GM23338 (cell line): ENCODE results near the gene NCOA1. TPM values are rescaled to one million over a fixed set of nuclear protein-coding genes. Genes with fewer than 3 reads are reported as not detected.

ENCODE experiments used
- ATAC-seq: fragments of 200-7000 bp; cut with Tn5 transposase; 3 replicates; pipeline ENCODE4 v1.9.1; 2020
- DNase-seq: peaks from one replicate; pipeline ENCODE4 v3.0.0-alpha.2; 2015; ENCODE audit warnings: low spot score
- H2AFZ ChIP-seq: fragments of 200-600 bp; sonication (generic); 2 replicates; pipeline ENCODE4 v1.8.0; 2016; ENCODE audit warnings: antibody characterized with exemption, mild to moderate bottlenecking, moderate library complexity
- H3F3A ChIP-seq: fragments of 200-600 bp; sonication (generic); replicated peaks from 2 replicates; pipeline ENCODE4 v1.8.0; 2017; ENCODE audit warnings: antibody characterized with exemption, mixed run types, low read depth
- H3K27ac ChIP-seq: fragments of 200-600 bp; sonication (generic); 2 replicates; pipeline ENCODE4 v1.6.1; 2016; ENCODE audit warnings: low read depth
- H3K27me3 ChIP-seq: fragments of 200-600 bp; sonication (generic); 2 replicates; pipeline ENCODE4 v1.8.0; 2016; ENCODE audit warnings: mild to moderate bottlenecking, mixed run types, moderate library complexity; ENCODE audit not compliant: insufficient read depth
- H3K36me3 ChIP-seq: fragments of 200-600 bp; sonication (generic); 2 replicates; pipeline ENCODE4 v1.8.0; 2016; ENCODE audit warnings: mild to moderate bottlenecking; ENCODE audit not compliant: insufficient read depth
- H3K4me1 ChIP-seq: fragments of 200-600 bp; sonication (generic); 2 replicates; pipeline ENCODE4 v1.8.0; 2016; ENCODE audit warnings: mild to moderate bottlenecking, moderate library complexity; ENCODE audit not compliant: insufficient read depth
- H3K4me2 ChIP-seq: fragments of 200-600 bp; sonication (generic); 2 replicates; pipeline ENCODE4 v1.7.1; 2017; ENCODE audit warnings: mixed run types
- H3K4me3 ChIP-seq: fragments of 200-600 bp; sonication (generic); 2 replicates; pipeline ENCODE4 v1.6.1; 2016; ENCODE audit warnings: mixed run types
- H3K79me2 ChIP-seq: fragments of 200-600 bp; sonication (generic); replicated peaks from 2 replicates; pipeline ENCODE4 v1.8.0; 2017; ENCODE audit warnings: mild to moderate bottlenecking; ENCODE audit not compliant: insufficient read depth
- H3K9me2 ChIP-seq: fragments of 200-600 bp; sonication (generic); 2 replicates; pipeline ENCODE4 v1.8.0; 2017; ENCODE audit not compliant: insufficient read depth
- H4K20me1 ChIP-seq: fragments of 200-600 bp; sonication (generic); replicated peaks from 2 replicates; pipeline ENCODE4 v1.8.0; 2017; ENCODE audit warnings: mild to moderate bottlenecking; ENCODE audit not compliant: insufficient read depth
- H3K27ac Mint-ChIP-seq: 2 replicates; pipeline ENCODE4 v1.8.0; 2020; ENCODE audit warnings: inconsistent platforms, mild to moderate bottlenecking, moderate library complexity, mixed read lengths
- H3K27me3 Mint-ChIP-seq: 3 replicates; pipeline ENCODE4 v1.8.0; 2022; ENCODE audit warnings: low read depth, mild to moderate bottlenecking, moderate library complexity, mixed read lengths, inconsistent platforms; ENCODE audit not compliant: insufficient read depth, poor library complexity
- H3K36me3 Mint-ChIP-seq: 3 replicates; pipeline ENCODE4 v1.8.0; 2021; ENCODE audit warnings: low read depth, mild to moderate bottlenecking, inconsistent platforms, moderate library complexity, mixed read lengths
- H3K4me1 Mint-ChIP-seq: 3 replicates; pipeline ENCODE4 v1.8.0; 2020; ENCODE audit warnings: mild to moderate bottlenecking, inconsistent platforms, mixed read lengths
- H3K4me3 Mint-ChIP-seq: 3 replicates; pipeline ENCODE4 v1.8.0; 2021; ENCODE audit warnings: moderate library complexity, mild to moderate bottlenecking, inconsistent platforms, mixed read lengths
- H3K9me3 Mint-ChIP-seq: 3 replicates; pipeline ENCODE4 v1.8.0; 2020; ENCODE audit warnings: moderate library complexity, mild to moderate bottlenecking, inconsistent platforms, mixed read lengths
- CREB1 ChIP-seq: fragments of 250-450 bp; sonication (Bioruptor Pico); IDR thresholded peaks from 2 replicates; pipeline ENCODE4 v1.5.0; 2020; ENCODE audit warnings: low read depth, mild to moderate bottlenecking, moderate library complexity
- EZH2 ChIP-seq: fragments of 200-600 bp; sonication (generic); IDR thresholded peaks from one replicate; pipeline ENCODE4 v1.8.0; 2017; ENCODE audit warnings: antibody characterized with exemption, mild to moderate bottlenecking, low read depth; ENCODE audit not compliant: unreplicated experiment
- NANOG ChIP-seq: IDR thresholded peaks from 2 replicates; pipeline ENCODE4 v1.6.1; 2016; ENCODE audit warnings: antibody characterized with exemption, borderline replicate concordance
- POLR2AphosphoS5 ChIP-seq: IDR thresholded peaks from 2 replicates; pipeline ENCODE4 v1.6.1; 2016; ENCODE audit warnings: antibody characterized with exemption, low read depth
- STAT1 ChIP-seq: IDR thresholded peaks from one replicate; pipeline ENCODE4 v1.6.1; 2016; ENCODE audit warnings: antibody characterized with exemption; ENCODE audit not compliant: unreplicated experiment
- ZNF114 ChIP-seq: fragments of 250-450 bp; sonication (Bioruptor Pico); IDR thresholded peaks from 2 replicates; pipeline ENCODE4 v1.5.0; 2020; ENCODE audit warnings: mild to moderate bottlenecking, moderate library complexity
- ZNF462 ChIP-seq: fragments of 250-450 bp; sonication (Bioruptor Pico); IDR thresholded peaks from 2 replicates; pipeline ENCODE4 v1.5.0; 2020; ENCODE audit warnings: mild to moderate bottlenecking, moderate library complexity
- polyA plus RNA-seq: library from polyadenylated mRNA; unstranded; fragments of >200 nt; fragmentation: Nextera tagmentation; extraction: Ambion mirVana; gene quantifications from 2 replicates; pipeline ENCODE4 v1.2.1, GENCODE V29; 2016
- total RNA-seq: library from RNA; depleted of rRNA; stranded (reverse); fragments of >200 nt; shearing (Covaris generic); gene quantifications from 2 replicates; pipeline ENCODE4 v1.2.3, GENCODE V29; 2014
- TF ChIP-seq, protein P1 (sequence below): IDR thresholded peaks from 2 replicates; pipeline ENCODE4 v1.6.1; 2016; ENCODE audit warnings: antibody characterized with exemption
- TF ChIP-seq, protein P2 (sequence below), 2 experiments: fragments of 200-600 bp in 1 of 2; sonication (generic) in 1 of 2; conservative IDR thresholded peaks; 2 replicates each; pipeline versions ENCODE4 v1.5.1 to v1.6.1; 2016 to 2017; ENCODE audit warnings: antibody characterized with exemption in 2 of 2, low read depth in 2 of 2, mild to moderate bottlenecking in 2 of 2, moderate library complexity in 1 of 2

NCOA1 gene
- total and polyA plus RNA-seq, 2 experiments from 2014 or later = 7.1 to 15.1 TPM

DNA sequence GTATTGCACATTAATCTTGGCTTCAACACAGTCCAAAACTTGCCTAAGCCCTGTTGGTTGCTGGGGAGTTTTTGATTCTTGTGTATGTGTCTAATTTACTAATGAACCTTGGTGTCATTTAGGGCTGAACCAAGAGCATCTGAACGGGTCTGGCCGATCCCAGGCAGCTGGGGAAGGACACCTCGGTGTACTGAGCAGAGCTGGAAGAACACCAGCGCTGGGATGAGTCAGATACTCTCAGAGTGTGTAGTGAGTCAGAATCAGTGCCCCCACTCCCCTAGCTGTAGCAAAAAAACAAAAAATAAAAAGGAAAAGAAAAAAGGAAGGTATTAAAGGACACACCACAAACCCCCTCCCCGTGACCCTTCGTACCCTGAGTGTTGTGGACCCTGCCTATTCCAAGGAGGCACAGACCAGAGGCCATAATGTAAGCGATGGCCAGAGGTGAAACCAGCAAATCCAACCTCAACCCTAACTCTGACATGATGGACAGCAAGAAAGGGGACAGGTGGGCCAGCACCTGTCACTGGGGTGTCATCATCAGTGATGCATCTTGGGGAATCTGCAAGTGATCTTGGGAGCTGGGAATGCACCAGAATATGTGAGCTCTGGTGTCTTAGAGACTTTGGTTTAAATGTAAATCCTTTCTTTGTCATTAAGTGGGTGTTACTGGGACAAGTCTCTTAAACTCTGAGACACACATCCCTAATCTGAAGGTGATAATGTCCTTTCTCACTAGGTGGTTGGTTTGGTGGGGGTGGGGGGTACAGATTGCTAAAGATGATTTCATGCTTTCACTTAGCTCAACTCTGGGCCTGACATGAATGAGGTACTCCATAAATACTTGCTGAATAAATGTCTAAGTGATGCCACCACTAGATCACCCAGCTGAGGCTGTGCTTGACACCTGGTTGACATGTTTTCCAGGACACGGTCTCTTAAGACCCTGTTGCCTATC, 34.2 kb upstream of the NCOA1 start (continued):
- TF ChIP-seq ZNF462 (CRISPR knock-in tag) (no peak), NANOG (no peak)

- Mint-ChIP-seq H3K27ac (no peak overlapping the region), H3K27me3 (peaks cover 2% of the 10 kb centered on the region), H3K4me3 (no peak overlapping the region), H3K4me1 (peaks cover 18% of the 10 kb centered on the region), H3K36me3 (no peaks in the 10 kb centered on the region), H3K9me3 (no peaks in the 10 kb centered on the region)
- no peak for ATAC-seq
- no peak overlapping the region for H3K4me2 ChIP-seq
- H3F3A ChIP-seq = no peaks in the 10 kb centered on the region
- no peaks in the 10 kb centered on the region for H3K36me3 ChIP-seq
- H3K4me3 ChIP-seq = no peak overlapping the region
- peaks cover 10% of the 10 kb centered on the region; the same call in 1 of the 2 replicates for H3K4me1 ChIP-seq
- H3K9me2 ChIP-seq = no peaks in the 10 kb centered on the region
- TF ChIP-seq STAT1 (no peak), CREB1 (CRISPR knock-in tag) (no peak), NANOG (no peak), POLR2AphosphoS5 (no peak), EZH2 (no peak), ZNF114 (CRISPR knock-in tag) (no peak)
- TF ChIP-seq, protein P1, sequence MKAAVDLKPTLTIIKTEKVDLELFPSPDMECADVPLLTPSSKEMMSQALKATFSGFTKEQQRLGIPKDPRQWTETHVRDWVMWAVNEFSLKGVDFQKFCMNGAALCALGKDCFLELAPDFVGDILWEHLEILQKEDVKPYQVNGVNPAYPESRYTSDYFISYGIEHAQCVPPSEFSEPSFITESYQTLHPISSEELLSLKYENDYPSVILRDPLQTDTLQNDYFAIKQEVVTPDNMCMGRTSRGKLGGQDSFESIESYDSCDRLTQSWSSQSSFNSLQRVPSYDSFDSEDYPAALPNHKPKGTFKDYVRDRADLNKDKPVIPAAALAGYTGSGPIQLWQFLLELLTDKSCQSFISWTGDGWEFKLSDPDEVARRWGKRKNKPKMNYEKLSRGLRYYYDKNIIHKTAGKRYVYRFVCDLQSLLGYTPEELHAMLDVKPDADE = no peak
- TF ChIP-seq, protein P2, sequence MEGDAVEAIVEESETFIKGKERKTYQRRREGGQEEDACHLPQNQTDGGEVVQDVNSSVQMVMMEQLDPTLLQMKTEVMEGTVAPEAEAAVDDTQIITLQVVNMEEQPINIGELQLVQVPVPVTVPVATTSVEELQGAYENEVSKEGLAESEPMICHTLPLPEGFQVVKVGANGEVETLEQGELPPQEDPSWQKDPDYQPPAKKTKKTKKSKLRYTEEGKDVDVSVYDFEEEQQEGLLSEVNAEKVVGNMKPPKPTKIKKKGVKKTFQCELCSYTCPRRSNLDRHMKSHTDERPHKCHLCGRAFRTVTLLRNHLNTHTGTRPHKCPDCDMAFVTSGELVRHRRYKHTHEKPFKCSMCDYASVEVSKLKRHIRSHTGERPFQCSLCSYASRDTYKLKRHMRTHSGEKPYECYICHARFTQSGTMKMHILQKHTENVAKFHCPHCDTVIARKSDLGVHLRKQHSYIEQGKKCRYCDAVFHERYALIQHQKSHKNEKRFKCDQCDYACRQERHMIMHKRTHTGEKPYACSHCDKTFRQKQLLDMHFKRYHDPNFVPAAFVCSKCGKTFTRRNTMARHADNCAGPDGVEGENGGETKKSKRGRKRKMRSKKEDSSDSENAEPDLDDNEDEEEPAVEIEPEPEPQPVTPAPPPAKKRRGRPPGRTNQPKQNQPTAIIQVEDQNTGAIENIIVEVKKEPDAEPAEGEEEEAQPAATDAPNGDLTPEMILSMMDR (conservative IDR thresholded peaks at IDR 0.05; ENCODE audit: low read depth in 2 of 2) = no peak
- no peaks in the 10 kb centered on the region for H3K27me3 ChIP-seq
- no peak overlapping the region for H3K27ac ChIP-seq
- H3K79me2 ChIP-seq = no peaks in the 10 kb centered on the region
- H4K20me1 ChIP-seq = no peaks in the 10 kb centered on the region
- no peak overlapping the region for H2AFZ ChIP-seq
- no peak for DNase-seq
Measured at GRCh38 chr2:24457696-24458386, 33.2 kb upstream of the NCOA1 start.
